Testis (tissue), 3 donors: Measurements from ENCODE around the gene TCEA2. TPM values are rescaled to one million over a fixed set of nuclear protein-coding genes. Genes with fewer than 3 reads are reported as not detected.

ENCODE experiments used
- DNase-seq: peaks from one replicate; pipeline ENCODE4 v3.0.0-alpha.2; 2019
- H3K27ac ChIP-seq, 2 donors: fragments of 200-600 bp; sonication (generic); one replicate each; pipeline ENCODE4 v1.5.1; 2019
- H3K27me3 ChIP-seq: fragments of 200-600 bp; sonication (generic); one replicate; pipeline ENCODE4 v1.5.1; 2019
- H3K36me3 ChIP-seq: fragments of 200-600 bp; sonication (generic); one replicate; pipeline ENCODE4 v1.5.1; 2017; ENCODE audit warnings: low read depth; ENCODE audit errors: missing control alignments
- H3K4me1 ChIP-seq: fragments of 200-600 bp; sonication (generic); one replicate; pipeline ENCODE4 v1.5.1; 2019
- H3K4me3 ChIP-seq, 2 donors: fragments of 200-600 bp; sonication (generic); one replicate each; pipeline ENCODE4 v1.5.1; 2017 to 2019
- H3K9me3 ChIP-seq: fragments of 200-600 bp; sonication (generic); one replicate; pipeline ENCODE4 v1.5.1; 2017
- CTCF ChIP-seq, 3 experiments: fragments of 450-650 bp in 2 of 3; fragments of 200-600 bp in 1 of 3; sonication (generic) in 1 of 3; IDR thresholded peaks; one replicate each; pipeline ENCODE4 v1.5.1; 2016 to 2019; ENCODE audit warnings: antibody characterized with exemption in 3 of 3, mild to moderate bottlenecking in 2 of 3, moderate library complexity in 1 of 3
- POLR2A ChIP-seq: fragments of 450-650 bp; IDR thresholded peaks from one replicate; pipeline ENCODE4 v1.6.1; 2017; ENCODE audit warnings: antibody characterized with exemption, mild to moderate bottlenecking, moderate library complexity
- WGBS, 2 donors: methylation state at CpG; one replicate each; pipeline ENCODE4 v1.1.5; 2018; 5-methylcytosine and 5-hydroxymethylcytosine counted together
- intact Hi-C: fragments of 100-400 bp; cut with DNase I; formaldehyde crosslinking; loops from one replicate; pipeline ENCODE4 v1.15.1; 2023; ENCODE audit warnings: low total_unique reads
- polyA plus RNA-seq: library from polyadenylated mRNA; stranded (reverse); fragments of 350-450 nt; fragmentation: Illumina TruSeq; extraction: RNeasy Lipid Tissue Mini Kit (QIAGEN cat#74804); gene quantifications from one replicate; pipeline ENCODE4 v1.2.3, GENCODE V29; 2014; ENCODE audit warnings: low read depth, low replicate concordance; ENCODE audit not compliant: insufficient read depth
- total RNA-seq, 2 donors: library from RNA; depleted of rRNA; stranded (reverse); fragments of >200 nt; gene quantifications; one replicate each; pipeline ENCODE4 v1.2.3, GENCODE V29; 2016

TCEA2 gene
- total and polyA plus RNA-seq, 3 donors from 2014 or later = 94.5 to 171 (median 126) TPM

- no peaks in the 10 kb centered on the region for H3K9me3 ChIP-seq
- H3K4me3 ChIP-seq = no peak overlapping the region
- no peak for DNase-seq
- intact Hi-C loops = no loop called here
- H3K4me1 ChIP-seq = no peaks in the 10 kb centered on the region
- no peaks in the 10 kb centered on the region for H3K27me3 ChIP-seq
- WGBS, 2 donors = 88 to 90% methylated on average over 11 to 15 of the region's 15 CpGs
- H3K27ac ChIP-seq = no peak overlapping the region
- no peak for TF ChIP-seq CTCF (IDR thresholded peaks at IDR 0.05)
- no peak for TF ChIP-seq POLR2A
- H3K36me3 ChIP-seq = peaks cover 4% of the 10 kb centered on the region
These were observed 39.4 kb upstream of the TCEA2 start for GRCh38 chr20:64023361-64024140.

- H3K9me3 ChIP-seq = no peaks in the 10 kb centered on the region
- no peak for DNase-seq
- H3K36me3 ChIP-seq = peaks cover 4% of the 10 kb centered on the region
- TF ChIP-seq POLR2A = no peak
- TF ChIP-seq CTCF (IDR thresholded peaks at IDR 0.05) = no peak
- no peaks in the 10 kb centered on the region for H3K4me1 ChIP-seq
- WGBS, 2 donors = 89 to 95% methylated on average over 15 to 17 of the region's 17 CpGs
- no peak overlapping the region for H3K4me3 ChIP-seq
- H3K27me3 ChIP-seq = no peaks in the 10 kb centered on the region
- H3K27ac ChIP-seq = no peak overlapping the region
- intact Hi-C loops = no loop called here
These were observed 38.6 kb upstream of the TCEA2 start for GRCh38 chr20:64024141-64024990.

GRCh38 chr20:64025101-64025825 is 37.7 kb upstream of the TCEA2 start:
- Histone ChIP-seq H3K36me3 (peaks cover 4% of the 10 kb centered on the region), H3K4me1 (no peaks in the 10 kb centered on the region), H3K4me3 (no peak overlapping the region), H3K27ac (no peak overlapping the region), H3K9me3 (no peaks in the 10 kb centered on the region), H3K27me3 (no peaks in the 10 kb centered on the region)
- TF ChIP-seq POLR2A (no peak), CTCF (IDR thresholded peaks at IDR 0.05) (no peak)
- intact Hi-C loops = no loop called here
- 92 to 97% methylated on average over 15 to 18 of the region's 18 CpGs for WGBS, 2 donors
- DNase-seq = no peak

- WGBS, 2 donors = 93 to 94% methylated on average over 18 to 29 of the region's 29 CpGs
- Histone ChIP-seq H3K4me1 (no peaks in the 10 kb centered on the region), H3K27me3 (no peaks in the 10 kb centered on the region), H3K9me3 (no peaks in the 10 kb centered on the region), H3K4me3 (no peak overlapping the region), H3K36me3 (peaks cover 4% of the 10 kb centered on the region), H3K27ac (no peak overlapping the region)
- DNase-seq = no peak
- TF ChIP-seq POLR2A = no peak
- TF ChIP-seq CTCF (IDR thresholded peaks at IDR 0.05) = no peak
- intact Hi-C loops = no loop called here
These were observed 37.1 kb upstream of the TCEA2 start for GRCh38 chr20:64025826-64026412.
